GM20431 (cell line): ENCODE results near the gene MAPKAPK3.

Experiments used
- in situ Hi-C: fragments of 300-500 bp; cut with MseI, MboI; formaldehyde crosslinking; loops from one replicate; pipeline ENCODE4 v1.15.0; 2020; ENCODE audit warnings: low sequenced_read_pairs; ENCODE audit not compliant: unreplicated experiment

Gene MAPKAPK3

DNA sequence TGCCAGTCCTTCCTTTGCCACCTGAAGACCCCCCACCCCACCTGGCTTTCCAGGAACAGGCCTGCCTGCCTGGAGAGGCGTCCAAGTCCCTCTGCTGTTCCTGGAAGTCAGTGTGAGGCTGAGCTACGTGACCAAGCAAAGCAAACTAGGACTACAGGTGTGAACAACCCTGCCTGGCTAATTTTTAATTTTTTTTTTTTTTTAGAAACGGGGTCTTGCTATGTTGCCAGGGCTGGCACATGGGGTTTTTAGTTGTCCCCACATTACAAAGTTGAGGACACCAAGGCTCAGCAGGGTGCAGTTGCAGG, 30.2 kb upstream of the MAPKAPK3 start:
- in situ Hi-C loops, result no loop called here

DNA sequence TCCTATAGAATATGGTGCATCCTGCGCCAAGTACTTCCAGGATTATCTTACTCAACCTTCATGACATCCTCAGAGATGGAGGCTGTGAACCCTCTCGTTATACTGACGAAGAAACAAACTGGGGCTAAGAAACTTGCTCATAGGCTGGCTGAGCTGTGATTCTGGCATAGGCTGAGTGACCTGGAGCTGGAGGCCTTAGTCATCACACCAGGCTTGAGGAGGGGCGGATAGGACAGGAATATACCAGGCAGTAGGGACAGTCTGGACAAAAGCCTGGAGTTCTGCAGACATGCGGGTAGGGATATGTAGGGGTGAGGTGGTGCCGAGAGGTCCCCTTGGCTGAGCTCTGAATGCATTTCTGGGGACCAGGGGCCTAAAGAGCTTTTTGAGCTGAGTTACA, 29.6 kb upstream of the MAPKAPK3 start:
- in situ Hi-C loops, result no loop called here

DNA sequence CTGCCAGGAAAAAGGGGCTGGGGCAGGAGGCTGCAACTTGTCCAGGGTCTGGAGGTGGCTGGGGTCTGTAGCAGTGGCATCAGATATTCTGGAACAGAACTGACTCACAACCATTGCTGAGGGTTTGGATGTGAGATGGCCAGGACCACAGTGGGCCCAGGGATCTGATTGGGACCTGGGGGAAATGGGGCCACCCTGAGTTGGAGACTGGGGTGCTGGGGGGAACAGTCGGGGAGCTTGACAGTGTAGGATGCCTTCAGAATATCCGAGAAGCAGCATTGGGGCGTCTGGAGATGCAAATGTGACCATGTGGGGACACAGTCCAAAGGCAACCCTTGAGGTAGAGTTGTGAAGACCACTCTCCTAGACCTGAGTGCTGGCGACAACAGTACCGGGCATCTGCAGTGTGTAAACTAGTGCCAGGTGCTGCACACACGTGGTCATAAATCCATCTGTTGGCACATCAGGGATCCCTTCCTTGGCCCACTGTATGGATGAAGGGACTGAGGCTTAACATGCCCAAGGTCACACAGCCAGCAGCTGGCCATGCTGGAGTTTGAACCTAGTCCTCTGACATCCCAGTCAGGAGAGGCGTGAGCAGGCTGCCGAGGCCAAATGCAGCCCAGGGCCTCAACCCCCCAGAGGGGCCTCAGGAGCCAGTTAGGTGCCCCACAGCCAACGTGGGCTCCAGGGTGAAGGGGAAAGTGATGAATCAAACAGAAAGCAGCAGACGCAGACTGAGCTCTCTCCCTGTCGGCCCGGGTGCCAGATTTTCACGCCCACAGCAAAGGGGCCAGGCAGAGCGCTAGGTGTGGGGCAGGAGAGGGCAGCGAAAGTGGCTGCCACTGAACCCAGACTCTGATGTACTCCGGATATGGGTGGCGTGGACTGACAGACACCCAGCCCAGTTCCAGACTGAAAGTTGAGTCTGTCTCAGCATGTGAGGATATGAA, 28.9 kb upstream of the MAPKAPK3 start:
- in situ Hi-C loops, result no loop called here

DNA sequence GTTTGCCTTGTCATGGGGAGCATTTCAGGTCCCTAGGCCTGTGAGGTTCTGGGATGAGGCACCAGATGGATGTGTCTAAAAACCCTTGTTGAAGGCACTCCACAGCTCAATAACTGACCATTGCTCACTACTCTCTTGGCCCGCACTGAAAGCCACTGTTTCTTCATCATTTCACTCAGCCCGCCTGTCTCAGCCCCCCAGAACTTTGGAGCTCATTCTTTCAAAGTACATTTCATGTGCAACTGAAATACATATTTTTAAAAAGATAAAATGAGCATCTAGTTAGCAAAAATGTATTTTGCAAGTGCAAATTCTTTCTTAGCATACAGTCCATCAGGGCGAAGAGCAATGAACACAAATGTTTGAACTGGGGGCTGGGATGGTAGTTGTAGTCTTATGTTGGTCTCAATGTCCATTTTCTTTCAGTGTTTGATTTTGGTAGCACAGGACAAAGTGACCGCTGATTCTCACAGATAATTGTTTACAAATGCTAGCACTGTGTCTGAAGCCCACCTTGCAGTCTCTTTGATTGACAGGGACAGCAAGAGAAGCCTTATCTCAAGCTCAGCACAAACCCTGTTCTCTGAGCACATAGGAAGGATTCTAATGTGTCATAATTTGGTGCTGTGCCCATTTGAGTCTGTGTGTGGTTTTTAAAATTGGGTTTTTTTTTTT, 28.1 kb upstream of the MAPKAPK3 start:
- in situ Hi-C loops, result no loop called here

DNA sequence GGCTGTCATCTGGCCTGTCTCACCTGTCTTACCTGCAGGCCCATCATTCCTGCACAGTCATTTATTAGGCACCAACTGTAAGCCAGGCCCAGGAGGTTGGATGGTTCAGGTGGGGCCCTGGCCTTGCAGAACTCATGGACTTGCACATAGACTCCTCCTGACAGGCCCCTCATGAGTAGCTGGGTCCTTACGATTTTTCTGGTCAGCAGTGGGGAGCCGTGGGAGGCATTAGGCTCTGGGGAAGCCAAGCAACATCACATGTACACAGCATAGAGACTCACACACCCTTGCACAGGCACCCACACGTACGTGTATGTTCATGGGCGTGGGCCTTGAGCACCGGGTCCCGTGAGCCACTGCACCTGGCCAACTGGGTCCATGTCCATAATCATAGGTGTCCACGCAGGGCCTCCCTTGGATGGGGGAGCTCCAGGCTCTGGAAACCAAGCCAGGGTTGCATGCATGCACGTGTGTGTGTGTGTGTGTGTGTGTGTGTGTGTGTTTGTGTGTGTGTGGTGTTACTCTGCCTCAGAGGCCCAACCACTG, 25.7 kb upstream of the MAPKAPK3 start:
- in situ Hi-C loops, result no loop called here

DNA sequence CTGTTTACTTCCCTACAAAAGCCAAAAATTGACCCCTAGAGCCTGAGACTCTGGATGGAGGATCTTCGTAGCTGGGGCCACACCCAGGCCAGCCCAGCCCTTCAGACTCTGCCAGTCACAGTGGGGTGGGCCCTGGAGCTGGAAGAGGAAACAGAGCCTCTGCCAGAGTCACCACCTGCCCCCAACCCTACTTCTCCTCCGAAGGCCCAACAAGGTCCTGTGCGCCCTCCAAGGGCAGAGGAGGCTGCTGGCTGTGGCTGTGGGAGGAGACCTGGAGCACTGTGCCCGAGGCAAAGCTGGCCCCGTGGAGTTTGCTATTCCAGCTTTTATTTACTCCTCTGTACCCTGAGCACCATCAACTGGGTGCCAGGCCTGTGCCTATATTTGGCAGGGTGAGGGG, 24.4 kb upstream of the MAPKAPK3 start:
- in situ Hi-C loops, result no loop called here

DNA sequence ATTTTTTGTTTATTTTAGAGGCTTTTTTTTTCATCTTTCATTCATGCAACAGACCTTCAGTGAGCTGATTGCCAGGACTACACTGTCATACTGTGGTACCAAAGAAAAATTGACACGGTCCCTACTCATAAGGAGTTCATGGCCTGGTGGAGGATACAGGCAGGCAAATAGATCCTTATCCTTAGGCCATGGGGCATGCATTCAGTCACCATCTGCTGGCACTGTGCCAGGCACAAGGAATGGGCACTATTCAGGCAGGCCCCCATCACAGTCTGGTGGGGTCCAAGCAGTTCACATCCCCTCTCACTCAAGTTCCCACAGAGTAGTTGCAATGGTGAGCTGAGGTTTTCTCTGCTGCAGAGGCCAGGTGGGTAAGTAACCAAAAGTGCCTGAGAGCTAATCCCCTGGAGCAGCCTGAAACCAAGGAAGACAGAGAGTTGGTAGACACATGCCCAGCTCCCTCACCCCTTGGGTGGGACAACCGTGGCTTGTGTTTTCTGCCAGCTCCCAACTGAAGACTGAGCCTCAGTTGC, 22.6 kb upstream of the MAPKAPK3 start:
- in situ Hi-C loops, result no loop called here

DNA sequence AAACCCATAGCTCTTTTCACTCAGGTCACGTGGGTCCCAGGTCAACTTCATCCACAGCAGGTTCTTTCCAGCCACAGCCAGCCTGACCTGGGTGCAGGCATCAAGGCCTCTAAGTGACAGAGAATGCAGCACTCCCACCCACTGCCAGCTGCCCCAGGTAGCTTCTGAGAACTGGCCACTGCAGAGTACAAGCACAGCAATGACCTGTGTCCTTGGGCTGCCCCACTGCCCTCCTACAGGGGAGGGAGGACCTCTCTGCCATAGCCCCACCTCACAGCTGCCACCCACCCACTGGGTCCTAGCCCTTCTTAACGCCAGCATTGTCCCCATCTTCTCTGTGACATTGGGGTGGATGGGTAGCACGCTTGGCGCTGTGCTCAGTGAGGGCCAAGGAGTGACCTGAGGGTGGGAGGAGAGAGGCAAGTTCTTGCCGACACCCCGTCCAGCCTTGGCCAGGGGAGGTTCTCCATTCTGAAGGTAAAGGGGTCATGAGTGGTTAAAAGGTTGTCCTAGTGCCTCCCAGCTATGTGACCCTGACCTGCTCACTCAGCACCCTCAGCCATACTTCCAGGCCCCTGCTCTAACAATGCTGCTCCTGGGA, 17.7 kb upstream of the MAPKAPK3 start:
- in situ Hi-C loops, result no loop called here

DNA sequence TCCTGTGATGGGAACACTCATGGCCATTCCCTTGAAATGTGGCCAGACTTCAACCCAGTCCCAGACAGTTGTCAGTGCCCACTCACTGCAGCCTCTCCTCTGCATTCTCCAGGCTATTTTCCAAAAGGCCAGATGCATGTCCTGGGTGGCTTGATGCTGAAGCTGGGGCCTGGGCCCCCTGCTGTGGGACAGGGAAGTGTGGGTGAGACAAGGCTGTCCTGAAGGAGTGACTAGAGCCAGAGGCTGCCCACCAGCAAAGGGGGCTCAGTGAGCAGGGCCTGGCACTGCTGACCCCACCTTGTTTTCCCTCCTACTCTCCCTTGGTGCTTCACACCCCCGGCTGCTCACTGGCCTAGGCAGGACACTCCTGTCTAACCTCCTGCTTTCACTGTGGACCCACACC, 17.2 kb upstream of the MAPKAPK3 start:
- in situ Hi-C loops, result no loop called here

DNA sequence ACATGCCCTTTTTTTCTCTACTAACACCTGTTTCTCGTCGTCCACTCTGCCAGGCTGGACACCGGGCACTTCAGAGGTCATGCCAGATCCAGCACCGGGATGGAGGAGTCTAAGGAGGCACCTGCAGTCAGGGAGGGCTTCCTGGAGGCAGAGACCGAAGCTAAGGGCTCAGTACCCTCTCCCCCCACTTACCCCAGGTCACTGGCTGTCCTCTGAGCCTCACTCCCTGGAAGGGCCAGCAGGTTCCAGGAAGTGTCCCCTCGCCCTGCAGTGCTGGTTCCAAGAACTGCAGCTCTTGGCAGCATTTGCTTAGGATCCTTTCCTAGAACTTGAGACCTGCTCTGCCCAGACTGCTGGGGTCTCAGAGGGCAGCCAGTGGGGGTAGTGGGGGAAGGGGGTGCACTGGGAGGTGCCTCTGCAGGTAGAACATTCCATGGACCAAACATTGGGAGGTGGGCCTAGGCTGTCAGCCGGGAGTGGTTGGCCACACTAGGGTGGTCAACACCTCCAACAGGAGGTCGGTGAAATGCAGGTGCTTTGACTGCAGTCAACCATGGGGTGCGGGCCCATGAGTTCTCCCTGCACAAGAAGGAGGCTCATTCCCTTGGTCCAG, 16.7 kb upstream of the MAPKAPK3 start:
- in situ Hi-C loops, result no loop called here

DNA sequence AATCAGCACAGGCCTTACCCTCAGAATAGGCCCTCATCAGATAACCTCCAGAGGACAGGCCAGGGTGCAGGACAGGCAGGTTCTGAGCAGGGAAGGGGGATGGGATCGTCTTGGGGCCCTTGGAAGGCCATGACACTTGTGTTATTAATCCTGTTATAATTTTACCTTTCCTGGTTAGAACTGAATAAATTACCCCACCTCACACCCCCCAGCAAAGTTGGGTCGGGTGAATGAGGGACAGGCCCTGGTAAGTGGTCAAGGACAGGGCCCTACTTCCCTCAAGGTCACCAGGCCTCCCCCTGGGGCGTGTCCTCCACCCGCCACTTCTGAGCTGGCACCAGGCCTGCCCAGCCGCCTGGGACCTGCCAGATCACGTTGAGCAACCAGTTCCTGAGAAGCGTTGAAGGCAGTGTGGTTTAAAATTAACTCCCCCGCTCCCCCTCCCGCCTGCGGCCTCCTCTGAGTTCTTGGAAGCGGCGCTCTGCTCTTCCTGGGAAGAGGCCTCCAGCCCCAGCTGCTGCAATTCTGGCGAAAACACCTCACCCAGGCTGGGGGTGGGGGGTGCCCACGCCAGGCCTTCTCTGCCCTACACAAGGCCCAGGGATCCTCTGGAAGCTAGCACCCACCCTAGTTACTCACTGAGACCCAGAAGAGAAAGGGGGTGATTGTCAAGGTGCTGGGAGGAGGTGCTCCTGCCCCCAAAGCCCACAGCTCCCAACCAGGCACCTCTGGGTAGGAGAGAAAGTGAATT, 15.9 kb upstream of the MAPKAPK3 start:
- in situ Hi-C loops, result no loop called here

DNA sequence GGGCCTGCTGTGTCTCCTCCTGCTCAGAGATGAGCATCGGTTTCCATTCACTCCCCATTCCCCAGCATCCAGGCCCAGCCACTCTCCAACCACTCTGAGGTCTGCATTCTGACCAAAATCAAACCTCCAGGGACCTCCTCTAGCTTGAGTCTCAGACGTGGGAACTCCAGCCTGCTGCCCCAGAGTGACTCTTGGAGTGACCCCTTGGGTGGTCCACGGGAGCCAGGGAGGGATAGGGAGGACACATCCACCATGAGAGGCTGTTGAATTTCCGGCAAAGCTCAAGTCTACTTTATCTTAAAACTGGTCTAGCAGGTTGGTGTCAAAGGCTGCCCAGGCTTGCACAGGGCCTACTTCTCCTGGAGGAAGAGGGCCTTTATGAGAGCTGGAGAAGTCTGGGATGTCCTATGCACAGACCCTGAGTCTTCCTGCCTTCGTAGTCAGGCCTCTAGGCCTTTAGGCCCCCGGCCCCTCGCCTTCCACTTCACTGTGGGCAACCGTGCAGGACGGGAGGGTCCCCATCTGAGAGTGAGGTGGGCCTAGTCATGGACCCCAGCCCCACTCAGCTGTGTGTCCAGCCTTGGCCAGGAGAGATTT, 14.3 kb upstream of the MAPKAPK3 start:
- in situ Hi-C loops, result no loop called here

DNA sequence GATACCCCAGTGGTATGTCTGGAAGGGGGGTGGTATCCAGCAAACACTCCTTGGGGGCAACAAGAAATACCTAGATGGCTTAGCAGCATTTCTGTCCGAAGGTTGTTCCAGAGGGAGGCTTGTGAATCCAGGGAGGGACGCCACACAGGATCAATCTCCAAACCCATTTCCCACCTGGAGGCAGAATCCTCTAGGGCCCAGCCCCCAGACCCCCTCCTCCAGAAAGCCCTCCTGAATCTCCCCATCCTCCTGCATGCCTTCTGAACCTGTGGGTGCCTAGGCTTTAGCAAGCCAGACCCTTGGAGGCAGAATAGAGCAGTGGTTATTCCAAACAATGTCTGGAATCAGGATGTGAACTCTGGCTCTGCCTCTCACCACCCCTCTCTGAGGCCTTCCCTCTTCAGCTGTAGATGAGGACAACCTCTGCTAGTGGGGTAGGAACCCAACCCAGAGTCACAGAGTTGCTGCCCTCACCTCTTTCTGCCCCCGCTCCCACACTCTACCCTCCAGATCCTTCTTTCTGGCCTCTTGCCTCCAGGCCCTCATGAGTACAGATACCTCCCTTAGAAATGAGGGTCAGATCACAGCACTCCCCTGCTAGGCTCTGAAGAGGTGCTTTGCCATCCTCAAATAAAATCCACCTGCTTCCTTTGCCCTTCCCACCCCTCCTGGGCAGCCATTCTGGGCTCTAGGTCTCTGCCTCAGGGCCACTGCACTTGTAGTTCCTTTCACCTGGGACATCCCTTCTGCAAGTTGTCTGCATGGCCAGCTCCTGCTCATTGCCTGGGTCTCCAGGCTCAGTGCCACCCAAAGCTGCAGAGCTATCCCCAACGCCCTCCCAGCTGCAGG, 13.5 kb upstream of the MAPKAPK3 start:
- in situ Hi-C loops, result no loop called here

DNA sequence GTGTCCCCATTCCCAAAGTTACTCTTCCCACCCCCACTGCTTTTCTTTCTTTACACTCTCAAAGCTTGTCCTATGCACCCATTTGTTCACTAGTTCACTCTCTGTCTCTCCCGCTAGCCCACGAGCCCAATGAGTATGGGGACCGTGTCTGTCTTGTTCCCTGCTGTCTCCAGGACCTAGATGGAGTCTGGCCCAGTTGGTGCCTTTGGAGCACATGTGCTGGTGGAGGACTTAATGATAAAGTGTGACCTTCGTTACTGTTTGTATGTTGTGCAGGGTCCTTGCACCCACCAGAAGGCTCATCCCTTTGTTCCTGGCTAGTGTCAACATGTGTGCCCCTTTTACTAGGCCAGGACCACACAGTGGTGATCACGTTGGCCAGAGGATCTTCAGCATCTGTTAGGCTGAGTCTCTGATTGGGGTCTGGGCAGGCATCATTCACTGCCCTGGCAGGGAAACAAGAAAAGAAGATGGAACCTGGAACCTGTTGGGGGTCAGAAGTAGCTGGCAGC, 12.8 kb upstream of the MAPKAPK3 start:
- in situ Hi-C loops, result no loop called here

DNA sequence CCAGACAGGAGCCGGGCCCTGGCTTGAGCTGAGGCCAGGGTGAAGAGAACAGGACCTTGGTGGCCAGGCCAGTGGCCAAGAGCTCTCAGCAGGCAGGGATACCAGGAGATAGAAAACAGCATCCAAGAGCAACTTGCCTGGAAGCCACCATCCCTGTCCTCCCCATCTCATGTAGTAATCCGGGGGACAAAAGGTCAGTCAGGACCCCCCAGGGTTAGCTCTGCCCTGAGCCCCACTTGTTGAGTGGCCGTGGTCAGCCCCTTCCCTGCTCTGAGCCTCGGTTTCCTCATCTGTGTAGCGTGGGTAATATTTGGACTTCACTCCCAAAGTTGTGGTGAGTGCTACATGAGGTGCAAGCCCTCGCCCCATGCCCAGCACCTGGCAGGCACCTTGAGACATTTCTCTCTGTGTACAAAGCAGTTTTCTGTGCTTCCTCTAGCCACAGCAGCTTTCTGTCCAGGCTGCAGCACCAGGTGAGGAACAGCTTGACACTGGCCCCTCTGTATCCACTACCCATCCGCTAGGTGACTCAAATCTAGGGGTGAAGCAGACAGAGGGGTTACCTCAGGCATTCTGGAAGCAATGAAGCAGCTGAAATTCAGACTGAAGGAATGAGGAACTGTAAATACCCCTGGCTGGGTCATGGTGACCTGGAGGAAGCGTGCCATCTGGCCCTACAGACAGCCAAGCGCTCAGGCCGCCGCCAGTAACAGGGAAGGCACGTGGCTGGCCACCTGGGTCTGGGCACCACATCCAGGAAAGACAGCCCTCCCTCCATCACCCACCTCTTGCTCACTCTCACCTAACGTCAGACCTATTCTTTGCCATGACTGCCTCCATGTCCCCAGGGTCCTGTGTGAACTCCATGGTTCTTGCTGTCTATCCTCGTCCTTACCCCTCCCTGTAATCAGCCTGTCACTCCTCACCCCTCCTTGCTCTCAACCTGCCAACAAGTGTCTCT, 12.0 kb upstream of the MAPKAPK3 start:
- in situ Hi-C loops, result no loop called here

DNA sequence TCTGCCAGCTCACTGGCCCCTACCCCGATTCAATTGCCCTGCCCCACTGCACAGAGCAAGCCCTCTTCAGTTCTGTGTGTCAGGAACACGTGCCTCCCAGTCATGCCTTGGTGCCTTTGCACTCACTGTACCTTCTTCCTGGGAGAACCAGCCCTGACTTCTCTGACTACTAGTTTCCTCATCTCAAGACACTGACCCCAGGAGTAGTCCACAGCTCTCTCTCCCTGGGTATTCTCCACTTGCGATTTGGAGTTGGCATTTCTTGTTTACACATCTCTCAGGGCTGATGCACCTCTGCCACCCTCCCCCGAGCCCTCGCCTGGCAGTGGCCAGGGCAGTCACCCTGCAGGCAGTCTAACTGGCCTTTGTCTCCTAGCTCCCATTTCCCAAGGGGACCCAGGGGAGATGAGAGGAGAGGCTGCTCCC, 11.0 kb upstream of the MAPKAPK3 start:
- in situ Hi-C loops, result no loop called here

DNA sequence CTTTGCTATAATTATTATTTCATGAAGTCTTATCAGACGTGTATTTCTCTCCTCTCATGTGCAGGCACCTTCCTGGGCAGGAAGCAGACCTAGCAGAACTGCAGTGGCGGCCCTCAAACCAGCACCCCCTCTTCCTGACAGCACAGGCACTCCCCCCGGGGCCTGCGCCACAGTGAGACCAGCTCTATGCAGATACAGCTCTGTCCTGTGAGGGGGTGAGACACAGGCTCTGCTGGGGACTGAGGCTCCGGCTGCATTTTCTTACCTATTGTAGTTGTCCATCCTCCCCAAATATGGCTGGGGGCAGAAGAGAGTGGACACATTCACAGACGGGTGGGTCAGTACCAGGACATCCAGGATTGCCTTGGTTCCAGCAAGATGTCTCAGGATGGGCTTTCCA, 10.4 kb upstream of the MAPKAPK3 start:
- in situ Hi-C loops, result no loop called here
